ENCODE results near the gene FADS3. TPM values are rescaled to one million over a fixed set of nuclear protein-coding genes. Genes with fewer than 3 reads are reported as not detected.
A peak's percentile ranks its signal among the peaks of the same experiment; 100 is the strongest.

Gene FADS3
- total and polyA plus RNA-seq, 9 of the 15 experiments (the other 6 are each of a cell fraction or from before 2014, with no cell fraction given): 0.97 to 148 (median 92.7) TPM

DNA sequence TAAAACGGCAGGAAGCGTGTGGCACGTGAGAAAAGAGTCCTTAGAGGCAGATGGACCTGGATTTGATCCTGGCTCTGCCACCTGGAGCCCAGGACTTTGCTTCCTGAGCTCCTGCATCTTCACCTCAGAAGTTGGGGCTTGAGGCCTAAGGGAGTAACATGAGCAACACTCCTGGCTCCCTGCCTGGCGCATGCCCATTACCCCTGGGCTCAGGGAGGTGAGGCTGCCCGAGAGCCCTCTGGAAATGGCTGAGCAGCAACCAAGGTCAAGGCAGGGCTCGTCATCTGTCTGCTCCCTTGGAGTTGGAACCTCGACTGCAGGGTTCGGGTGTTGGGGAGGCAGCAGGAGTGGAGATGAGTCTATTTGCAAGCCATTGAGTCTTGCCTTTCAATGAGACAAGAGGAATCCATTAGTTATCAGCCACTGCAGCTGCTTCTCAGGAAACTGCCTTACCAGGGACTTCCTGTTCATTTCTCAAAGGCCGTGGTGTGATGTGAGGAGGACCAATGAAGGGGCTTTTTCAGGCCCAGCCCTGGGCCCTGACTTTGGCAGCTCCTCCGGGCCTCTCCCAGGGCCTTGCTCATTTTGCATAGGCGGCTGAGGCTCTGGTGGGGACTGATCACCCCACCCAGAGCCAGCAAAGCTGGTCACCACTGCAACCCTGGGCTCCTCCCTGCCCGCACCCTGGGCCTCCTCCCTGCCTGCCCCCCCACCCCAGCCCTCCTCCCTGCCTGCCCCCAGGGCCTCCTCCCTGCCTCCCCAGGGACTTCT, 56.9 kb downstream of the FADS3 start (continued):
- TF ChIP-seq PHB2 (IDR thresholded peaks at IDR 0.05; ENCODE audit: low read depth) (peak; percentile 56; the same call in 1 of the 2 replicates), HSF4 (CRISPR knock-in tag; IDR thresholded peaks at IDR 0.05; ENCODE audit: borderline replicate concordance) (peak; percentile 9; the same call in 1 of the 2 replicates), FOSL1 (tag; conservative IDR thresholded peaks at IDR 0.05) (0 out of 2 replicates have a peak, but pooled peaks have one; percentile 10), SMAD2 (IDR thresholded peaks at IDR 0.05; ENCODE audit: low read depth, low read length) (no peak), ZBED1 (IDR thresholded peaks at IDR 0.05) (no peak), BDP1 (IDR thresholded peaks at IDR 0.05; ENCODE audit: insufficient read depth, insufficient read length) (no peak), ZNF24 (IDR thresholded peaks at IDR 0.05) (no peak), ZNF444 (CRISPR knock-in tag; IDR thresholded peaks at IDR 0.05) (no peak), ZNF76 (CRISPR knock-in tag; IDR thresholded peaks at IDR 0.05; ENCODE audit: borderline replicate concordance) (peak; percentile 86; the same call in 1 of the 2 replicates), TCF7L2 (IDR thresholded peaks at IDR 0.05; ENCODE audit: low read depth, low read length) (no peak), ZNF583 (CRISPR knock-in tag; IDR thresholded peaks at IDR 0.05) (no peak), C11orf30 (IDR thresholded peaks at IDR 0.05; ENCODE audit: low read depth) (no peak), CBX8 (IDR thresholded peaks at IDR 0.05; ENCODE audit: borderline replicate concordance, extremely low read depth, low read depth, low read length, poor library complexity, severe bottlenecking) (no peak), ZKSCAN8 (CRISPR knock-in tag; IDR thresholded peaks at IDR 0.05) (peak; percentile 88), SOX6 (IDR thresholded peaks at IDR 0.05) (no peak; the same call in 1 of the 2 replicates)
- TF ChIP-seq, protein P1, sequence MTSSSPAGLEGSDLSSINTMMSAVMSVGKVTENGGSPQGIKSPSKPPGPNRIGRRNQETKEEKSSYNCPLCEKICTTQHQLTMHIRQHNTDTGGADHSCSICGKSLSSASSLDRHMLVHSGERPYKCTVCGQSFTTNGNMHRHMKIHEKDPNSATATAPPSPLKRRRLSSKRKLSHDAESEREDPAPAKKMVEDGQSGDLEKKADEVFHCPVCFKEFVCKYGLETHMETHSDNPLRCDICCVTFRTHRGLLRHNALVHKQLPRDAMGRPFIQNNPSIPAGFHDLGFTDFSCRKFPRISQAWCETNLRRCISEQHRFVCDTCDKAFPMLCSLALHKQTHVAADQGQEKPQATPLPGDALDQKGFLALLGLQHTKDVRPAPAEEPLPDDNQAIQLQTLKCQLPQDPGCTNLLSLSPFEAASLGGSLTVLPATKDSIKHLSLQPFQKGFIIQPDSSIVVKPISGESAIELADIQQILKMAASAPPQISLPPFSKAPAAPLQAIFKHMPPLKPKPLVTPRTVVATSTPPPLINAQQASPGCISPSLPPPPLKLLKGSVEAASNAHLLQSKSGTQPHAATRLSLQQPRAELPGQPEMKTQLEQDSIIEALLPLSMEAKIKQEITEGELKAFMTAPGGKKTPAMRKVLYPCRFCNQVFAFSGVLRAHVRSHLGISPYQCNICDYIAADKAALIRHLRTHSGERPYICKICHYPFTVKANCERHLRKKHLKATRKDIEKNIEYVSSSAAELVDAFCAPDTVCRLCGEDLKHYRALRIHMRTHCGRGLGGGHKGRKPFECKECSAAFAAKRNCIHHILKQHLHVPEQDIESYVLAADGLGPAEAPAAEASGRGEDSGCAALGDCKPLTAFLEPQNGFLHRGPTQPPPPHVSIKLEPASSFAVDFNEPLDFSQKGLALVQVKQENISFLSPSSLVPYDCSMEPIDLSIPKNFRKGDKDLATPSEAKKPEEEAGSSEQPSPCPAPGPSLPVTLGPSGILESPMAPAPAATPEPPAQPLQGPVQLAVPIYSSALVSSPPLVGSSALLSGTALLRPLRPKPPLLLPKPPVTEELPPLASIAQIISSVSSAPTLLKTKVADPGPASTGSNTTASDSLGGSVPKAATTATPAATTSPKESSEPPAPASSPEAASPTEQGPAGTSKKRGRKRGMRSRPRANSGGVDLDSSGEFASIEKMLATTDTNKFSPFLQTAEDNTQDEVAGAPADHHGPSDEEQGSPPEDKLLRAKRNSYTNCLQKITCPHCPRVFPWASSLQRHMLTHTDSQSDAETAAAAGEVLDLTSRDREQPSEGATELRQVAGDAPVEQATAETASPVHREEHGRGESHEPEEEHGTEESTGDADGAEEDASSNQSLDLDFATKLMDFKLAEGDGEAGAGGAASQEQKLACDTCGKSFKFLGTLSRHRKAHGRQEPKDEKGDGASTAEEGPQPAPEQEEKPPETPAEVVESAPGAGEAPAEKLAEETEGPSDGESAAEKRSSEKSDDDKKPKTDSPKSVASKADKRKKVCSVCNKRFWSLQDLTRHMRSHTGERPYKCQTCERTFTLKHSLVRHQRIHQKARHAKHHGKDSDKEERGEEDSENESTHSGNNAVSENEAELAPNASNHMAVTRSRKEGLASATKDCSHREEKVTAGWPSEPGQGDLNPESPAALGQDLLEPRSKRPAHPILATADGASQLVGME (CRISPR knock-in tag; IDR thresholded peaks at IDR 0.05): no peak
- TF ChIP-seq, protein P2, sequence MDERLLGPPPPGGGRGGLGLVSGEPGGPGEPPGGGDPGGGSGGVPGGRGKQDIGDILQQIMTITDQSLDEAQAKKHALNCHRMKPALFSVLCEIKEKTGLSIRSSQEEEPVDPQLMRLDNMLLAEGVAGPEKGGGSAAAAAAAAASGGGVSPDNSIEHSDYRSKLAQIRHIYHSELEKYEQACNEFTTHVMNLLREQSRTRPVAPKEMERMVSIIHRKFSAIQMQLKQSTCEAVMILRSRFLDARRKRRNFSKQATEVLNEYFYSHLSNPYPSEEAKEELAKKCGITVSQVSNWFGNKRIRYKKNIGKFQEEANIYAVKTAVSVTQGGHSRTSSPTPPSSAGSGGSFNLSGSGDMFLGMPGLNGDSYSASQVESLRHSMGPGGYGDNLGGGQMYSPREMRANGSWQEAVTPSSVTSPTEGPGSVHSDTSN (CRISPR knock-in tag; IDR thresholded peaks at IDR 0.05; ENCODE audit: low read depth): no peak
- TF ChIP-seq, protein P2 (tag; conservative IDR thresholded peaks at IDR 0.05; ENCODE audit: low read depth): peak; percentile 48; the same call in 1 of the 2 replicates
- TF ChIP-seq, protein P3, sequence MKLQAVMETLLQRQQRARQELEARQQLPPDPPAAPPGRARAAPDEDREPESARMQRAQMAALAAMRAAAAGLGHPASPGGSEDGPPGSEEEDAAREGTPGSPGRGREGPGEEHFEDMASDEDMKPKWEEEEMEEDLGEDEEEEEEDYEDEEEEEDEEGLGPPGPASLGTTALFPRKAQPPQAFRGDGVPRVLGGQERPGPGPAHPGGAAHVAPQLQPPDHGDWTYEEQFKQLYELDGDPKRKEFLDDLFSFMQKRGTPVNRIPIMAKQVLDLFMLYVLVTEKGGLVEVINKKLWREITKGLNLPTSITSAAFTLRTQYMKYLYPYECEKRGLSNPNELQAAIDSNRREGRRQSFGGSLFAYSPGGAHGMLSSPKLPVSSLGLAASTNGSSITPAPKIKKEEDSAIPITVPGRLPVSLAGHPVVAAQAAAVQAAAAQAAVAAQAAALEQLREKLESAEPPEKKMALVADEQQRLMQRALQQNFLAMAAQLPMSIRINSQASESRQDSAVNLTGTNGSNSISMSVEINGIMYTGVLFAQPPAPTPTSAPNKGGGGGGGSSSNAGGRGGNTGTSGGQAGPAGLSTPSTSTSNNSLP (IDR thresholded peaks at IDR 0.05; ENCODE audit: borderline replicate concordance, low read depth, low read length): no peak

Data from K562 (cell line).